Pancreas (tissue), 10 donors: ENCODE measurements around the gene MSI2. TPM values are rescaled to one million over a fixed set of nuclear protein-coding genes. Genes with fewer than 3 reads are reported as not detected.

Experiments used
- ATAC-seq, 4 donors: fragments of 200-7000 bp; cut with Tn5 transposase; one replicate each; pipeline versions ENCODE4 v1.8.0 to v1.9.1; 2020; ENCODE audit warnings: mild to moderate bottlenecking in 4 of 4, moderate library complexity in 4 of 4
- DNase-seq, 6 donors: peaks; one replicate each; pipeline ENCODE4 v3.0.0-alpha.2; 2020
- FAIRE-seq: peaks from 2 replicates; lab custom pipeline; 2012; peaks lifted over from hg19 to GRCh38; lab: Jason Lieb, UNC
- H3K27ac ChIP-seq, 4 donors: fragments of 200-600 bp; sonication (generic); 1 replicate in 3 of 4; 2 replicates in 1 of 4; pipeline versions ENCODE4 v1.5.0 to v1.8.0; 2020
- H3K27me3 ChIP-seq, 4 donors: fragments of 200-600 bp; one replicate each; pipeline ENCODE4 v1.8.0; 2021
- H3K36me3 ChIP-seq, 3 donors: fragments of 200-600 bp; sonication (generic) in 1 of 3; one replicate each; pipeline versions ENCODE4 v1.5.0 to v1.8.0; 2020 to 2021
- H3K4me1 ChIP-seq, 3 donors: fragments of 200-600 bp; one replicate each; pipeline ENCODE4 v1.8.0; 2021
- H3K4me3 ChIP-seq, 4 donors: fragments of 200-600 bp; sonication (generic) in 2 of 4; one replicate each; pipeline versions ENCODE4 v1.5.0 to v1.8.0; 2020 to 2021
- H3K9me3 ChIP-seq, 4 donors: fragments of 200-600 bp; one replicate each; pipeline ENCODE4 v1.8.0; 2021
- WGBS, 2 donors: extraction: QIAGEN DNeasy Blood & Tissue Kit; methylation state at CpG; one replicate each; pipeline ENCODE4 v1.1.7; 2013; 5-methylcytosine and 5-hydroxymethylcytosine counted together
- intact Hi-C, 3 donors: fragments of 100-400 bp; cut with DNase I; formaldehyde crosslinking; loops; one replicate each; pipeline versions ENCODE4 v1.11.1 to v1.14.2; 2022
- polyA plus RNA-seq, 2 donors: library from polyadenylated mRNA; stranded (reverse); fragments of 200-250 nt; gene quantifications; one replicate each; pipeline ENCODE4 v1.2.3, GENCODE V29; 2013
- total RNA-seq, 6 donors: library from RNA; stranded (reverse); fragmentation: NEBNext Ultra II Directional in 4 of 6; extraction: Animal tissue kit (Norgen Biotek cat#: 25700) in 4 of 6; gene quantifications; one replicate each; pipeline versions ENCODE4 v1.2.1 to v1.2.4, GENCODE V29; 2021 to 2023
- TF ChIP-seq, protein P1 (sequence below), 4 donors: fragments of 200-600 bp; sonication (generic) in 3 of 4; IDR thresholded peaks; one replicate each; pipeline versions ENCODE4 v1.5.0 to v1.8.0; 2021; ENCODE audit warnings: antibody characterized with exemption in 4 of 4
- donor health status: healthy with polysubstance abuse.
- donor health status: DM: no; HTN: no; CAD: no; lungs with moderate emphysema.
- donor health status: DM: no; HTN: no; CAD: no.
- donor health status: control.
- donor health status: control.
- donor health status: Bipolar disorder and iron deficiency.
- donor health status: DM: yes; HTN: yes; CAD: no.
- donor health status: DM: no; HTN: no; CAD: no.
- donor health status: DM: no; HTN: no; CAD: no.
- donor health status: DM: yes; HTN: yes; CAD: no.

MSI2 gene
- total and polyA plus RNA-seq, 8 donors = 10.4 to 48.9 (median 30.1) TPM

DNA sequence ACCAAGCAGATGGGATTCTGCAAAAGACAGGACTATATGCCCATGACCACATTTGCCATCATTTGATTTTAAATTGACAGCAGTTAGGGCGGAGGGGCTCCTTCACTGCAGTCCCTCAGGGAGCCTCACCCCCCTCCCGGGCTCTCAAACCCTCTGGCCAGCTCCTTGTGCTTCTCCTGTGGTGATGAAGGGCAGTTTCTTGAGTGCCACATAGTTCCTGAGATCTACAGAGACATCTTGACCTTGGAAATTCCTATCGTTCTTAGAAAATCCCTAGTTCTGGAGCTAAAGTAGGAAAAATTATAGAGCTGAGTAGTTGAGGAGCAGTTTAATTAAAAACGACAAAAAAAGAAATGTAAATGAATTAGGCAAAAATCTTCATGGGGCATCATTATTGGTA is 257.2 kb downstream of the MSI2 start:
- H3K36me3 ChIP-seq = no peaks in the 10 kb centered on the region
- H3K4me3 ChIP-seq = no peak overlapping the region
- DNase-seq (no peak), ATAC-seq (no peak), FAIRE-seq (no peak)
- TF ChIP-seq, protein P1, sequence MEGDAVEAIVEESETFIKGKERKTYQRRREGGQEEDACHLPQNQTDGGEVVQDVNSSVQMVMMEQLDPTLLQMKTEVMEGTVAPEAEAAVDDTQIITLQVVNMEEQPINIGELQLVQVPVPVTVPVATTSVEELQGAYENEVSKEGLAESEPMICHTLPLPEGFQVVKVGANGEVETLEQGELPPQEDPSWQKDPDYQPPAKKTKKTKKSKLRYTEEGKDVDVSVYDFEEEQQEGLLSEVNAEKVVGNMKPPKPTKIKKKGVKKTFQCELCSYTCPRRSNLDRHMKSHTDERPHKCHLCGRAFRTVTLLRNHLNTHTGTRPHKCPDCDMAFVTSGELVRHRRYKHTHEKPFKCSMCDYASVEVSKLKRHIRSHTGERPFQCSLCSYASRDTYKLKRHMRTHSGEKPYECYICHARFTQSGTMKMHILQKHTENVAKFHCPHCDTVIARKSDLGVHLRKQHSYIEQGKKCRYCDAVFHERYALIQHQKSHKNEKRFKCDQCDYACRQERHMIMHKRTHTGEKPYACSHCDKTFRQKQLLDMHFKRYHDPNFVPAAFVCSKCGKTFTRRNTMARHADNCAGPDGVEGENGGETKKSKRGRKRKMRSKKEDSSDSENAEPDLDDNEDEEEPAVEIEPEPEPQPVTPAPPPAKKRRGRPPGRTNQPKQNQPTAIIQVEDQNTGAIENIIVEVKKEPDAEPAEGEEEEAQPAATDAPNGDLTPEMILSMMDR (IDR thresholded peaks at IDR 0.05) = no peak
- H3K27me3 ChIP-seq = no peaks in the 10 kb centered on the region
- 78 to 82% methylated on average over 4 of the region's 4 CpGs for WGBS, 2 donors
- H3K27ac ChIP-seq = no peak overlapping the region
- no peaks in the 10 kb centered on the region for H3K9me3 ChIP-seq
- intact Hi-C loops = no loop called here
- peaks cover 0 to 4% (median 0%) of the 10 kb centered on the region in 3 donors for H3K4me1 ChIP-seq

DNA sequence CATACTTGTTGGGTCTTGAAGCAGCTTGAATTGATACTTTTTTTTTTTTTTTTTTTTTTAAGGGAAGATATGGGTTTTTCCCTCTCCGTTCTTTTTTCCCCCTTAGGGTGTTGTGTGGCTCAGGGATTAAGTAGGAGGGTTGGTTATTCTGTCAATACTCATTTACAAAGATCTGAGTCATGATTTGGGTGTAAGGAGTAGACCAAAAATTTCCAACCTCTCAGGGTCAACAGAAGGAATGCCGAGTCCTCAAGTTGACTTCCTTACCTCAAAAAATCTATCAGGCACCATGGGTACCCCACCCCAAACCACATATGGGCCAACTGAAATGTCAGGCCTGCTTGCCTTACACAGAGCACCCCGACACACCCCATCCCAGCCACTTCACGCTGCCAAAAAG is 258.3 kb downstream of the MSI2 start:
- WGBS, 2 donors = 91 to 97% methylated on average over 4 of the region's 4 CpGs
- peaks cover 0 to 4% (median 0%) of the 10 kb centered on the region in 3 donors for H3K4me1 ChIP-seq
- ATAC-seq (no peak), FAIRE-seq (no peak), DNase-seq (no peak)
- intact Hi-C loops = no loop called here
- H3K4me3 ChIP-seq = no peak overlapping the region
- H3K36me3 ChIP-seq = no peaks in the 10 kb centered on the region
- no peaks in the 10 kb centered on the region for H3K27me3 ChIP-seq
- no peaks in the 10 kb centered on the region for H3K9me3 ChIP-seq
- TF ChIP-seq, protein P1 (IDR thresholded peaks at IDR 0.05) = no peak
- no peak overlapping the region for H3K27ac ChIP-seq

DNA sequence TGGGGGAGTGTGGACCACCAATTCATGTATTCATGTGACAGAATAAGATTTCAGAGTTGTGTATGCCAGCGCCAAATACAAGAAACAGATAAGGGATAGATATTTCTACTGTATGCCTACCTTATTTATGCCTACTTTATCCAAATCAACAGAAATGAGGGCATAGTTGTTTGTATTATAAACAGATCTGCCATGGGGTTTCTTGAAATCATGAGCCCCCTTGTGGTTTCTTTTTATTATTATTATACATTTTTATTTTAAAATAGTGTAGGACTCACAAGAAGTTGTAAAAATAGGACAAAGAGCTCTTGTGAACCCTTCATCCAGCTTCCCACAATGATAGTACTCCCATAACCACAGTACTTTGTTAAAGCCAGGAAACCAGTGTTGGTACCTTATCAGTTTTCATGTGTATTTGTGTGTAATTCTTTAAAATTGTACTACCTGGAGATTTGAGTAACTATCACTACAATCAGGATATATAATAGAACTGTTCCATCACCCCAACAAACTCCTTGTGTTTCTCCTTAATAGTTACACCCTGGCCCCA is 259.4 kb downstream of the MSI2 start:
- Histone ChIP-seq H3K9me3 (no peaks in the 10 kb centered on the region), H3K27me3 (no peaks in the 10 kb centered on the region), H3K4me3 (no peak overlapping the region), H3K36me3 (no peaks in the 10 kb centered on the region), H3K4me1 (peaks cover 0 to 4% (median 0%) of the 10 kb centered on the region in 3 donors), H3K27ac (no peak overlapping the region)
- DNase-seq = no peak
- no peak for ATAC-seq
- intact Hi-C loops = no loop called here
- 94 to 96% methylated on average over 1 of the region's 1 CpG for whole genome bisulfite sequencing, 2 donors
- FAIRE-seq = no peak
- TF ChIP-seq, protein P1 (IDR thresholded peaks at IDR 0.05) = no peak

DNA sequence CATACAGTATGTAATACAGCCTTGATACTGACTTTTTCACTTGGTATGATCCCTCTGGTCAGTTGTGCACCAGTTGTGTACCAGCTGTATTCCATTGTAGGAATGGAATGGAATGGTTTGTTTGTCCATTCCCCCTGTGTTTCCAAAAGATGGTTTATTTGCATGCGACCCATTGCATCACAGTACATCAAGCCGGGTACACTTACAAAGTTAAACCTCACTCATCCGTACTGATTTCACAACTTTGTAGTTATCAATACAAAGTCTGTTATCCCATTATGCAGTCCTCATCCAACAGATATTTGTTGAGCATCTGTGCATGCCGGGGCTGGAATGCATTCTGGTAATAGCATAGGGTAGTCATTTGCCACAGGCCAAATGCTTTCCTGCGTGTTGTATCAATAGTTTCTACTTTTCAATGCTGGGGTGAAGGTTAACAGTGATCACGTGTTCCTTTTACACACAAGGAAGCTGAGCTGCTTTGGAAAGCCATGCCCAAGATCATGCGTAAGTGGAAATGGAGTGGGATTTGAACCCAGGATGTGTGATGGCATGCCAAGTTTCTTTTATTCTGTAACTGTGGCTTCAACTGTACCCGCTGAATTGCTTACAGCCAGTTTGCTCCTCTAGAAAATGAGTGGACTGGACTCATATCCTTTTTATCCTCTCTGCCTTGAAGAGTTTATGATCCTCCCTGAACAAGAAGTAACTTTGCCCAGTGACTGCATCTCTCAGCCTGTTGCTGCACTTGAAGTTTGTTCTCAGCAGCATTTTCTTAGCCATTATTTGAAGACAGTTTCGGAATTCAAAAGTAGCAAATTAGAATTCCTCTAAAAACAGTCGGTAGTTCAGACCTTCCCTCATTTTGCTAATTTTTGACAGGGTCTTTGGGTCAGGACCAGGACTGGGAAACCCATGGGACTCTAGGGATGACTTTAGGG is 260.2 kb downstream of the MSI2 start:
- FAIRE-seq = no peak
- no peaks in the 10 kb centered on the region for H3K27me3 ChIP-seq

More for the DNA sequence above, 260.2 kb downstream of the MSI2 start:
- no peak for ATAC-seq
- 88% methylated on average over 10 of the region's 10 CpGs for WGBS, 2 donors
- Histone ChIP-seq H3K4me1 (peaks cover 0 to 4% (median 0%) of the 10 kb centered on the region in 3 donors), H3K36me3 (no peaks in the 10 kb centered on the region), H3K9me3 (no peaks in the 10 kb centered on the region), H3K4me3 (no peak overlapping the region), H3K27ac (no peak overlapping the region)
- no peak for DNase-seq
- TF ChIP-seq, protein P1 (IDR thresholded peaks at IDR 0.05) = no peak
- intact Hi-C loops = no loop called here
